Stomach (tissue), 4 donors: ENCODE data around the gene SORL1.

Experiments used
- CTCF ChIP-seq, 7 experiments: fragments of 450-650 bp in 4 of 7; fragments of 200-600 bp in 3 of 7; sonication (generic) in 3 of 7; IDR thresholded peaks; one replicate each; pipeline ENCODE4 v1.5.1; 2016 to 2019; ENCODE audit warnings: antibody characterized with exemption in 7 of 7, control low read depth in 2 of 7, mild to moderate bottlenecking in 1 of 7
- EP300 ChIP-seq: sonication (generic); formaldehyde crosslinking; IDR thresholded peaks from one replicate; pipeline ENCODE4 v1.6.1; 2017; ENCODE audit warnings: antibody characterized with exemption
- POLR2A ChIP-seq, 4 donors: fragments of 450-650 bp; IDR thresholded peaks; one replicate each; pipeline ENCODE4 v1.6.1; 2016; ENCODE audit warnings: antibody characterized with exemption in 4 of 4, control low read depth in 2 of 4, mild to moderate bottlenecking in 1 of 4, moderate library complexity in 1 of 4
- POLR2AphosphoS5 ChIP-seq, 3 donors: sonication (generic); formaldehyde crosslinking; IDR thresholded peaks; one replicate each; pipeline ENCODE4 v1.6.1; 2016; ENCODE audit warnings: antibody characterized with exemption in 3 of 3

DNA sequence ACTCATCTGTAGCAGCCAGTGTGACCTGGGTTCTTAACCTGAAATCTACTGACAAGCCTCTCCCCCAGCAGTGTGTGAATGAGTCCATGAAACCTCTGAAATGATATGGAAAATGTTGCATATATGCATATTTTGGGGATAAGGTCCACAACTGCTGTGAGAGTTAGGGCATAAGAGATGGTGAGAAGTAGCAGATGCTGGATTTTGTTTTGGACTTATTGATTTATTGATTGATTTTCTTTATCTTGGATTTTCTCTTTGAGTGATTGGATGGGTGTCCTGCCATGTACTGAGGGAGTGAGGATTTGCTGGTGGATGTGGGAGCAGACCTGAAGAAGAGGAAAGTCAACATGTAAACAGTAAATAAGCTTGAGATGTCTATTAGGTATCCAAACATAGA is 212.0 kb downstream of the SORL1 start:
- TF ChIP-seq CTCF (IDR thresholded peaks at IDR 0.05) (no peak), EP300 (no peak), POLR2A (IDR thresholded peaks at IDR 0.05) (no peak), POLR2AphosphoS5 (IDR thresholded peaks at IDR 0.05) (no peak)
